ENCODE measurements around the gene VWF.

VWF gene

DNA sequence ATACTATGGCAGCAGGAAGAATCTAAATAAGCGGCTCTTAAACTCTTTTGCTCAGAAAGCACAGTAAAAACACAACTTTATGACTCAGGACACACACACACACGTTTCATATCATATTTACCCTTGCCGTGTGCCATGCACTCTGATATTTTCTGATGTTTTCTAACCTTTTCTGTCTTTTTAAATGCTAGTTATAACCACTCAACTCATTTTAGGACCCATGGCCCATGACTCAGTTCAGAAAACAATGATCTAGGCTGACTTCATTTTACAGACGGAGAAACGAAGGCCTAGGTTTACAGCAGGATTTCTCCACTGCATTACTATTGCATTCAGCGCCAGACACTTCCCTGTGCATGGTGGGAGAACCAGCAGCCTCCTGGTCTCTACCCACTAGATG, 9.1 kb downstream of the VWF start:
- no peak overlapping the region for H3K4me3 ChIP-seq (ENCODE audit: control insufficient read depth, low read depth, low read length)
- no peak for DNase-seq (ENCODE audit: low read depth)
- TF ChIP-seq, protein P1, sequence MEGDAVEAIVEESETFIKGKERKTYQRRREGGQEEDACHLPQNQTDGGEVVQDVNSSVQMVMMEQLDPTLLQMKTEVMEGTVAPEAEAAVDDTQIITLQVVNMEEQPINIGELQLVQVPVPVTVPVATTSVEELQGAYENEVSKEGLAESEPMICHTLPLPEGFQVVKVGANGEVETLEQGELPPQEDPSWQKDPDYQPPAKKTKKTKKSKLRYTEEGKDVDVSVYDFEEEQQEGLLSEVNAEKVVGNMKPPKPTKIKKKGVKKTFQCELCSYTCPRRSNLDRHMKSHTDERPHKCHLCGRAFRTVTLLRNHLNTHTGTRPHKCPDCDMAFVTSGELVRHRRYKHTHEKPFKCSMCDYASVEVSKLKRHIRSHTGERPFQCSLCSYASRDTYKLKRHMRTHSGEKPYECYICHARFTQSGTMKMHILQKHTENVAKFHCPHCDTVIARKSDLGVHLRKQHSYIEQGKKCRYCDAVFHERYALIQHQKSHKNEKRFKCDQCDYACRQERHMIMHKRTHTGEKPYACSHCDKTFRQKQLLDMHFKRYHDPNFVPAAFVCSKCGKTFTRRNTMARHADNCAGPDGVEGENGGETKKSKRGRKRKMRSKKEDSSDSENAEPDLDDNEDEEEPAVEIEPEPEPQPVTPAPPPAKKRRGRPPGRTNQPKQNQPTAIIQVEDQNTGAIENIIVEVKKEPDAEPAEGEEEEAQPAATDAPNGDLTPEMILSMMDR (IDR thresholded peaks at IDR 0.05; ENCODE audit: control insufficient read depth, insufficient read depth, low read depth, low read length, missing control alignments), result no peak

DNA sequence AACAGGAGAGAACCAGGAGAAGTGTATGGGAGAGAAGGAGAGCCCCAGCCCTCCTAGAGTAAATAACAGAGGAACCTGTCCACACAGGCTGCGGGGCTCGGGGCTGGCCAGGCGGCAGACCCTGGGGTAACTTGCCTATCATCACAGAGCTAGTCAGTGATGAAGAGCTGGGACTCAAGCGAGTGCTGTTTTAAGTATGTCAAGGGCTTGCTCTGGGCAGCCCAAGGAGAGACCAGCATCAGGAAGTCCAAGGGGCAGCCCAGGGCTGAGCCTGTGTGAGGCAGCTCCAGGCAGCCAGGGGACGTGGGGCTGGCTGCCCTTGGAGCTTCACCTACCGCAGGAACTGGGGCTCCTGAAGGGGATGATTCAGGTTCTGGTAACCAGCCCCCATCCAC, 10.0 kb downstream of the VWF start:
- TF ChIP-seq, protein P1 (IDR thresholded peaks at IDR 0.05; ENCODE audit: control insufficient read depth, insufficient read depth, low read depth, low read length, missing control alignments), result no peak
- DNase-seq (ENCODE audit: low read depth), result no peak

DNA sequence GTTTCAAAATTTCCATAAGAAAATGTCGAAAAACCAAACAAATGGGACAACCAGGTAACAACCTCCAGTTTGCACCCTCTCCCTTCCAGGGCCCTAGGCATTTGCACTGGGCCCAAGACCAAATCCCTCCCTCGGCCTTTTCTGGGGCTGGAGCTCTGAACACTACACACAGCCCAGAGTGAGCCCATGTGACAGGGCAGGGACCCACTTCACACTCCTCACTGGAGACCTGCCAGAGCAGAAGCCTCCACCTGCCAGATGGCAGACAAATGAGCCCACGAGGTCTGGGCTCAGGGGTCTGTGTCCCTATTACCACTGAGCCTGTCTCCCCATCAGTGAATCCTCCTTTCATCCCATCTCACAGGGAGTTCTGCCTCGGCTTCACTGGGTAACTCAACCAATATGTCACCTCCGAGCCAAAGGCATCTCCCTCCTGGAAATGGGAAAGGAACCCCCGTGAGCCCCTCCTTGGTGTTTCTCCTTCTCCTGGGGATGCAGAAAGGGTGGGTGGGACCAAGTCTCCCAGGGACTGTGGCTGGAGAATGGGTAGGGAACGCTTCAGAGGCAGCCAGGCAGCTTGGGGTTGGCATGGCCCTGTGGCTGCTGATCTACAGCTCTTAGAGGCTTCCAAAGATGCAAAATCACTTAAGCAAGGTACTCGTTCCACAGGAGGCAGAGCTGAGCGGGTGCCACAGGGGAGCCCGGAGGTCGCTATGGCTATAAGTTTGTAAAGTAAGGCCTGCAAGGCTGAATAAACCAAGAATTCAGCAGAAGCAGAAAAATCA, 10.6 kb downstream of the VWF start:
- no peak for DNase-seq (ENCODE audit: low read depth)
- TF ChIP-seq, protein P1 (IDR thresholded peaks at IDR 0.05; ENCODE audit: control insufficient read depth, insufficient read depth, low read depth, low read length, missing control alignments), result no peak
- no peak overlapping the region for H3K4me3 ChIP-seq (ENCODE audit: control insufficient read depth, low read depth, low read length)

More for the DNA sequence above, 10.0 kb downstream of the VWF start:
- no peak overlapping the region for H3K4me3 ChIP-seq (ENCODE audit: control insufficient read depth, low read depth, low read length)

DNA sequence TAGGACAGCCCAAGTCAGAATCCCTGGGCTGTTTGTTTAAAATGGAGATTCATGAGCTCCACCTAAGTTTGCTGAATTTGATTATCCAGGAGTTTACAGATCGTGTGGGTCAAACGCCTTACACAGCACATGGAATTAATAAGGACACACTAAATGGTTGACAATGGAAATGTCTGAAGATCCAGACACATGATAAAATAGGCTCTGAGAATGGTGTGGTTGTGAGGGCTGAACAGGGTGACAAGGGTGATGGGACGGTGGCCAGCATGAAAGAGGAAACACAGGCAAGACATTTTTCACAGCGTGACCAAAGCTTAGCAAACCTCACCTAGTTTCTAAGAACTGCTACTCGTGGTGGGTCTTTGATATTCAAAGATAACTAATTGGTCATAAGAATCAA, 12.5 kb downstream of the VWF start:
- no peak overlapping the region for H3K4me3 ChIP-seq (ENCODE audit: control insufficient read depth, low read depth, low read length)
- TF ChIP-seq, protein P1 (IDR thresholded peaks at IDR 0.05; ENCODE audit: control insufficient read depth, insufficient read depth, low read depth, low read length, missing control alignments), result no peak
- DNase-seq (ENCODE audit: low read depth), result no peak

DNA sequence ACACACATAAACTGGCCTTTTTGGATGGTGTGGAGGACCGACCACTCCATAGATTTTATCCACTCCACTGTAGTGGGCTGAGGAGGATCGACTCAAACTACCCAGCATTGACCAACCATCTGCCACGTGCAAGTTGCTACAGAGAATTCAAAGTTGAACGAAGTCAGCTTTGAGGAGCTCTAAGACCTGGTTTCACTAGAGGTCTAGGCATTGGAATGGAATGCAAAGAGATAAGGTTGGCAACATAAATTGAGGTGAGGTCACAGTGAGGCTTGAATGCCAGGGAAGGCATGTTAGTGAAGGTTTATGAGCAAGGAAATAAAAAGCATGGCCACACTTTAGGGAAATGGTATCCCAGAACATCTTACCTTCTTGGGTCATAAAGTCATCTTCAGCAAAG, 14.5 kb downstream of the VWF start:
- H3K4me3 ChIP-seq (ENCODE audit: control insufficient read depth, low read depth, low read length), result no peak overlapping the region
- TF ChIP-seq, protein P1 (IDR thresholded peaks at IDR 0.05; ENCODE audit: control insufficient read depth, insufficient read depth, low read depth, low read length, missing control alignments), result no peak
- DNase-seq (ENCODE audit: low read depth), result no peak

DNA sequence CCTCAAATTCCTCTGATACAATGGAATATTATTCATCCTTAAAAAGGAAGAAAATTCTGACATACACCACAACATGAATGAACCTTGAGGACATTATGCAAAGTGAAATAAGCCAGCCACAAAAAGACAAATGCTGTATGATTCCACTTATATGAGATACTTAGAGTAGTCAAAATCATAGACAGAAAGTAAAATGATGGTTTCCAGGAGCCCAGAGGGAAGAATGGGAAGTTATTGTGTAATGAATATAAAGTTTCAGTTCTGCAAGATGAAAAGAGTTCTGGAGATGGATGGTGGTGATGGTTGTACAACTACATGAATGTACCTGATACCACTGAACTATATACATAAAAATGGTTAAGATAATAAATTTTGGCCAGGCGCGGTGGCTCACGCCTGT, 18.3 kb downstream of the VWF start:
- no peak for DNase-seq (ENCODE audit: low read depth)
- no peak overlapping the region for H3K4me3 ChIP-seq (ENCODE audit: control insufficient read depth, low read depth, low read length)
- TF ChIP-seq, protein P1 (IDR thresholded peaks at IDR 0.05; ENCODE audit: control insufficient read depth, insufficient read depth, low read depth, low read length, missing control alignments), result no peak
